Stomach smooth muscle (tissue), 2 donors: ENCODE results near the gene MXRA8.
"Not testable (repeated sequence)": the region's sequence is repeated elsewhere in the genome, so short reads cannot be mapped to it uniquely, and the experiment has no call there.

Source experiments
- H3K27ac ChIP-seq: one replicate; pipeline ENCODE4 v1.7.0; 2013; ENCODE audit warnings: mild to moderate bottlenecking, low read length, inconsistent platforms
- H3K27me3 ChIP-seq, 2 donors: one replicate each; pipeline ENCODE4 v1.7.0; 2013; ENCODE audit warnings: low read length in 2 of 2; ENCODE audit not compliant: insufficient read depth in 2 of 2, control insufficient read depth in 1 of 2
- H3K36me3 ChIP-seq, 2 donors: one replicate each; pipeline ENCODE4 v1.7.0; 2013; ENCODE audit warnings: low read length in 2 of 2; ENCODE audit not compliant: control insufficient read depth in 2 of 2, insufficient read depth in 2 of 2
- H3K4me1 ChIP-seq: one replicate; pipeline ENCODE4 v1.7.0; 2013; ENCODE audit warnings: low read length; ENCODE audit not compliant: control insufficient read depth, insufficient read depth
- H3K4me3 ChIP-seq, 2 donors: one replicate each; pipeline ENCODE4 v1.7.0; 2013; ENCODE audit warnings: low read length in 2 of 2
- H3K9ac ChIP-seq, 2 donors: one replicate each; pipeline ENCODE4 v1.7.0; 2013; ENCODE audit warnings: low read length in 2 of 2, mild to moderate bottlenecking in 1 of 2
- H3K9me3 ChIP-seq, 2 donors: one replicate each; pipeline ENCODE4 v1.7.0; 2013; ENCODE audit warnings: low read length in 2 of 2; ENCODE audit not compliant: control insufficient read depth in 2 of 2
- donor health status: healthy.
- donor health status: Pancreatic carcinoma.

The MXRA8 gene

GRCh38 chr1:1374589-1374928, 16.2 kb upstream of the MXRA8 start:
- Histone ChIP-seq H3K27ac (peak overlapping the region; percentile 92), H3K27me3 (no peaks in the 10 kb centered on the region), H3K4me3 (peak overlapping the region; percentile 85 to 86), H3K4me1 (peaks cover 30% of the 10 kb centered on the region), H3K9me3 (no peaks in the 10 kb centered on the region), H3K9ac (peak overlapping the region; percentile 89 to 96), H3K36me3 (peaks cover 3 to 7% of the 10 kb centered on the region in 2 donors)

- H3K9ac ChIP-seq: peak overlapping the region; percentile 89 to 96
- no peaks in the 10 kb centered on the region for H3K9me3 ChIP-seq
- peak overlapping the region; percentile 85 to 86 for H3K4me3 ChIP-seq
- H3K4me1 ChIP-seq: peaks cover 30% of the 10 kb centered on the region
- H3K27me3 ChIP-seq: no peaks in the 10 kb centered on the region
- peaks cover 3 to 7% of the 10 kb centered on the region in 2 donors for H3K36me3 ChIP-seq
- peak overlapping the region; percentile 92 for H3K27ac ChIP-seq
Observed at GRCh38 chr1:1373815-1374588, 15.6 kb upstream of the MXRA8 start.

DNA sequence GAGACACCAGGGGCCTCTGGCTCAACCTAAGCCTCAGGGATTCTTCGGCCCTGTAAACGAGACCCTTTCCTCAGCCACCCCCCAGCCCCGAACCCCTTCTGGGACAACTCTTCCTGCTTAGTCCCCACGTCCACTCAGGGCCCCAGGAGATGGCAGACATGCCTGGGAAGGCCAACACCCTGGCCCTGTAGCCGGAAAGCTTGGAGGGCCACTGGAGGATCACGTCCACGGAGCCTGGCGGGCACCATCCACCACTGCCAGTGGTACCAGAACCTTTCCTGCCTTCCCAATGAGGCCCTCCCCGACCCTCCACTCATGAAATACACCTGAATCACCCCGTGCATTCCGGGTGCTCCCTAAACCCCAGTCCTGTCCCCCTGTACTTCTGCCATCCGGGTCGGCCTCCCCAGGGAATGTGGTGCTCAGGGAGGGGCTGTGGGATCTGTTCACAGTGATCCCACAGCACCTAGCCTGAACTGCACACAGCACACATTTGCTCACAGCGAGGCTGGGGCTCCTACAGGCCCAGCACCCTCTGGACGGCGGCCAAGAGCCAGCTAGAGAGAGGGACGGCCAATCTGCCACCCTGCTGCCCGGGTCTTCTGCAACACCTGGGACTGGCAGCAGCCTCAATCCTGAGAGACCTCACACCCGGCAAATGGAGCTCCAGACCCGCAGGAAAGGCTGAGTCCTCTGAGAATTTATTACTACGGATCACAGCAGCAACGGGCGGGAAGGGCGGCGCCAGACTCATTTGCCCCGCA, 14.9 kb upstream of the MXRA8 start:
- no peak overlapping the region for H3K27ac ChIP-seq
- H3K4me3 ChIP-seq: no peak overlapping the region
- no peak overlapping the region for H3K9ac ChIP-seq

DNA sequence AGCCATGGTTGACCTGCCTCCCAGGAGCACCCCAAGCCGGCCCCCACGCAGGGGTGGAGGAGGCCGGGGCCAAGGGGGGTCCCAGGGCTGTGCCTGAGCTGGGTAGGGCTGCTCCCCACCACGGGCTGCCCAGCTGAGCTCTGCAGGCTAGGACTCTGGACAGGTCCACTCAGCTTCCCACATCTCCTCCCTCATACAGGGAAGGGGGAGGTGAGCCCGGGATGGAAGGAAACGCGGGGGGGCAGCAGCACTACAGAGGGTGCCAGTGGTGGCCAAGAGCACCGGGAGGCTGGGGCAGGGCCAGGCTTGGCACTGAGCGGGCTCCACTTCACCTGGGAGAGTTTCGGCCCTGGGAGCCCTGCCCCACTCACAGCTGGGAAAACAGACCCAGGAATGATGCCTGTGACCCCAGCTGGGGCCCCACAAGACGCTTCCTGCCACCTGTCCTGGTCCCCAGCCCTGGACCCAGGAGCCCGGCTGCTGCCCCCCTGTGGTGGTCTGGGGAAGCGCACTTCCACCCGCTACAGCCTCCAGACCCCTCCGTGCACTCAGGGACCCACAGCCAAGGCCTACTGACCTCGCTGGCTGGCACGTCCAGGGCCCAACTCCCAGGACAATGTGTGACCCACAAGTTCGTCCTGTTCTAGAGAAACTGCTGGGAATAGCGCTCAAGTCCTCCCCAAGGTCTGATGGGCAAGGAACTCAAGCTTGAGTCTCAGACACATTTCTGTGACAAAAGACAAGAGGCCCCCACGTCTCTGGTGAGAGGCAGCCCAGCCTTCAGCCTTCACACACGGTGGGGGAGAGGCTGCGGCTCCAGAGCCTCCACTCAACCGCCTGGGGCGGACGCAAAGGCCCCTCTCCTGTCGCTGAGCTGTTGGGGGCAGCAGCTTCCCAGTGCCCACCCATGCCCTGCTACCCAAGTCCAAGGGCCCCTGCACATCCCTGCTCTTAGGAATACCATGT, 13.7 kb upstream of the MXRA8 start:
- Histone ChIP-seq H3K4me3 (peak overlapping the region in 1 of 2 donors; percentile 15), H3K4me1 (peaks cover 30% of the 10 kb centered on the region), H3K27ac (no peak overlapping the region), H3K27me3 (no peaks in the 10 kb centered on the region), H3K36me3 (peaks cover 3 to 7% of the 10 kb centered on the region in 2 donors), H3K9ac (no peak overlapping the region), H3K9me3 (no peaks in the 10 kb centered on the region)

More for the DNA sequence above, 14.9 kb upstream of the MXRA8 start:
- peaks cover 30% of the 10 kb centered on the region for H3K4me1 ChIP-seq
- H3K36me3 ChIP-seq: peaks cover 3 to 7% of the 10 kb centered on the region in 2 donors
- no peaks in the 10 kb centered on the region for H3K27me3 ChIP-seq
- H3K9me3 ChIP-seq: no peaks in the 10 kb centered on the region

DNA sequence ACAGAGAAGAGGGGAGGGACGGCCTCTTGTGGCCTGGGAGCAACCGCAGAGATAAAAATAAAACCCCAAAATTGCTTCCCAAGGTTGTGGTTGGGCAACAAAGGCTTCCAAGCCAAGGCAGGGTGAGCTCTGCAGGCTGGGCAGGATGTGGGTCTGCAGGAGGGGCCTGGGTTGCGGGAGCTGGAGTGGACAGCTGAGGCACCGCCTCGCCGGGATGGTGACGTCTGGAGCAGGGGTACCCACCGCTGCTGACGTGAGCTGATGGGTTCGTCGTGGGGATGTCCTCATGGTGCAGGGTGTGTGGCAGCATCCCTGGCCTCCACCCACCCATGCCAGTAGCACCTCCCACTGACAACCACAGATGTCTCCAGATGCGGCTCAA, 13.0 kb upstream of the MXRA8 start:
- H3K4me3 ChIP-seq: no peak overlapping the region
- no peak overlapping the region for H3K27ac ChIP-seq
- no peaks in the 10 kb centered on the region for H3K27me3 ChIP-seq
- peaks cover 3 to 7% of the 10 kb centered on the region in 2 donors for H3K36me3 ChIP-seq
- H3K9me3 ChIP-seq: no peaks in the 10 kb centered on the region
- H3K9ac ChIP-seq: no peak overlapping the region
- peaks cover 30% of the 10 kb centered on the region for H3K4me1 ChIP-seq

- no peaks in the 10 kb centered on the region for H3K27me3 ChIP-seq
- no peak overlapping the region for H3K4me3 ChIP-seq
- no peak overlapping the region for H3K9ac ChIP-seq
- H3K36me3 ChIP-seq: peaks cover 3 to 7% of the 10 kb centered on the region in 2 donors
- H3K9me3 ChIP-seq: no peaks in the 10 kb centered on the region
- H3K27ac ChIP-seq: no peak overlapping the region
- H3K4me1 ChIP-seq: peaks cover 27% of the 10 kb centered on the region
Observed at GRCh38 chr1:1370771-1371300, 12.5 kb upstream of the MXRA8 start.

GRCh38 chr1:1370094-1370493, 11.7 kb upstream of the MXRA8 start:
- not testable (repeated sequence) for H3K36me3 ChIP-seq, H3K27me3 ChIP-seq, H3K9ac ChIP-seq, H3K4me3 ChIP-seq, H3K9me3 ChIP-seq, H3K27ac ChIP-seq
- peaks cover 27% of the 10 kb centered on the region for H3K4me1 ChIP-seq

DNA sequence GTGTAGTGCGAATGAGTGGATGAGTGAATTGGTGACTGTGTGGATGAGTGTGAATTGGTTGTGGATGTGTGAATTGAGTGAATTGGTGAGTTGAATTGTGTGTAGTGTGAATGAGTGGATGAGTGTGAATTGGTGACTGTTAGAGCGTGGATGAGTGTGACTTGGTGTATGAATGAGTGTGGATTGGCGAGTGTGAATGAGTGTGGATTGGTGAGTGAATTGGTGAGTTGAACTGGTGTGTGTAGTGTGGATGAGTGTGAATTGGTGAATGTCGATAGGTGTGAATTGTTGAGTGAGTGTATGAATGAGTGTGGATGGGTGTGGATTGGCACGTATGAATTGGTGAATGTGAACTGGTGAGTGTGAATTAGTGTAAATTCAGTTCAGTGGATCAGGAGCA, 9.0 kb upstream of the MXRA8 start:
- no peak overlapping the region for H3K9ac ChIP-seq
- H3K4me3 ChIP-seq: no peak overlapping the region
- peaks cover 9% of the 10 kb centered on the region for H3K4me1 ChIP-seq
- no peaks in the 10 kb centered on the region for H3K36me3 ChIP-seq
- no peaks in the 10 kb centered on the region for H3K27me3 ChIP-seq
- H3K9me3 ChIP-seq: no peaks in the 10 kb centered on the region
- H3K27ac ChIP-seq: no peak overlapping the region

GRCh38 chr1:1366699-1367066, 8.3 kb upstream of the MXRA8 start:
- no peaks in the 10 kb centered on the region for H3K9me3 ChIP-seq
- H3K4me1 ChIP-seq: peaks cover 7% of the 10 kb centered on the region
- H3K27me3 ChIP-seq: no peaks in the 10 kb centered on the region
- H3K27ac ChIP-seq: no peak overlapping the region
- H3K4me3 ChIP-seq: no peak overlapping the region
- no peak overlapping the region for H3K9ac ChIP-seq
- H3K36me3 ChIP-seq: no peaks in the 10 kb centered on the region
